Prostate gland (tissue), 2 donors: ENCODE results near the gene SCNN1A. TPM values are rescaled to one million over a fixed set of nuclear protein-coding genes. Genes with fewer than 3 reads are reported as not detected.

Experiments
- DNase-seq: peaks from one replicate; pipeline ENCODE4 v3.0.0-alpha.2; 2019; ENCODE audit warnings: low spot score
- H3K27ac ChIP-seq, 2 donors: fragments of 200-600 bp; sonication (generic); 2 replicates each; pipeline ENCODE4 v1.5.1; 2017 to 2019
- H3K27me3 ChIP-seq: fragments of 200-600 bp; sonication (generic); replicated peaks from 2 replicates; pipeline ENCODE4 v1.5.1; 2019; ENCODE audit not compliant: insufficient read depth
- H3K36me3 ChIP-seq, 2 donors: fragments of 200-600 bp; sonication (generic); 1 replicate in 1 of 2; 2 replicates in 1 of 2; pipeline versions ENCODE4 v1.5.1 to v1.8.1; 2017 to 2019
- H3K4me1 ChIP-seq: fragments of 200-600 bp; sonication (generic); replicated peaks from 2 replicates; pipeline ENCODE4 v1.5.1; 2019
- H3K4me3 ChIP-seq, 2 donors: fragments of 200-600 bp; sonication (generic); 2 replicates each; pipeline ENCODE4 v1.5.1; 2017 to 2019
- H3K9me3 ChIP-seq: fragments of 200-600 bp; sonication (generic); 2 replicates; pipeline ENCODE4 v1.5.1; 2017
- POLR2A ChIP-seq: fragments of 450-650 bp; IDR thresholded peaks from one replicate; pipeline ENCODE4 v1.6.1; 2016; ENCODE audit warnings: antibody characterized with exemption, mild to moderate bottlenecking
- POLR2AphosphoS5 ChIP-seq: sonication (generic); formaldehyde crosslinking; IDR thresholded peaks from one replicate; pipeline ENCODE4 v1.6.1; 2017; ENCODE audit warnings: antibody characterized with exemption
- WGBS: methylation state at CpG from one replicate; pipeline ENCODE4 v1.1.5; 2018; 5-methylcytosine and 5-hydroxymethylcytosine counted together
- intact Hi-C: fragments of 100-400 bp; cut with DNase I; formaldehyde crosslinking; loops from one replicate; pipeline ENCODE4 v1.14.2; 2022
- total RNA-seq, 2 donors: library from RNA; depleted of rRNA; stranded (reverse); fragments of >200 nt; gene quantifications; one replicate each; pipeline ENCODE4 v1.1.0, GENCODE V29; 2016
- TF ChIP-seq, protein P1 (sequence below), 4 experiments: fragments of 200-600 bp in 2 of 4; fragments of 450-650 bp in 2 of 4; sonication (generic) in 2 of 4; IDR thresholded peaks; 1 replicate in 3 of 4; 2 replicates in 1 of 4; pipeline ENCODE4 v1.5.1; 2016 to 2019; ENCODE audit warnings: antibody characterized with exemption in 4 of 4, mild to moderate bottlenecking in 2 of 4, moderate library complexity in 2 of 4

The SCNN1A gene
- total RNA-seq, 2 donors from 2014 or later: 128 to 211 TPM

DNA sequence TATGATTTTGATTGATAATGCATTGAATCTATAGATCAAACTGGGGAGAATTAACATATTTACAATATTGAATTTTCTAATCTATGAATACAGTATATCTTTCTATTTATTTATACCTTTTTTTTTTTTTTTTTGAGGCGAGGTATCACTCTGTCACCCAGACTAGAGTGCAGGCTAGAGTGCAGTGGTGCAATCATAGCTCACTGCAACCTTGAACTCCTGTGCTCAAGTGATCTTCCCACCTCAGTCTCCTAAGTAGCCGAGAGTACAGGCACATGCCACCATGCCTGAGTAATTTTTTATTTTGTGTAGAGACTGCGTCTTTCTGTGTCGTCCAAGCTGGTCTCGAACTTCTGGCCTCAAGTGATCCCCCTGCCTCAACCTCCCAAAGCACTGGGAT is 29.0 kb upstream of the SCNN1A start:
- no peak overlapping the region for H3K27ac ChIP-seq
- DNase-seq: no peak
- H3K36me3 ChIP-seq: no peaks in the 10 kb centered on the region
- TF ChIP-seq POLR2A (no peak), POLR2AphosphoS5 (no peak)
- TF ChIP-seq, protein P1, sequence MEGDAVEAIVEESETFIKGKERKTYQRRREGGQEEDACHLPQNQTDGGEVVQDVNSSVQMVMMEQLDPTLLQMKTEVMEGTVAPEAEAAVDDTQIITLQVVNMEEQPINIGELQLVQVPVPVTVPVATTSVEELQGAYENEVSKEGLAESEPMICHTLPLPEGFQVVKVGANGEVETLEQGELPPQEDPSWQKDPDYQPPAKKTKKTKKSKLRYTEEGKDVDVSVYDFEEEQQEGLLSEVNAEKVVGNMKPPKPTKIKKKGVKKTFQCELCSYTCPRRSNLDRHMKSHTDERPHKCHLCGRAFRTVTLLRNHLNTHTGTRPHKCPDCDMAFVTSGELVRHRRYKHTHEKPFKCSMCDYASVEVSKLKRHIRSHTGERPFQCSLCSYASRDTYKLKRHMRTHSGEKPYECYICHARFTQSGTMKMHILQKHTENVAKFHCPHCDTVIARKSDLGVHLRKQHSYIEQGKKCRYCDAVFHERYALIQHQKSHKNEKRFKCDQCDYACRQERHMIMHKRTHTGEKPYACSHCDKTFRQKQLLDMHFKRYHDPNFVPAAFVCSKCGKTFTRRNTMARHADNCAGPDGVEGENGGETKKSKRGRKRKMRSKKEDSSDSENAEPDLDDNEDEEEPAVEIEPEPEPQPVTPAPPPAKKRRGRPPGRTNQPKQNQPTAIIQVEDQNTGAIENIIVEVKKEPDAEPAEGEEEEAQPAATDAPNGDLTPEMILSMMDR (IDR thresholded peaks at IDR 0.05): no peak
- WGBS: 90% methylated on average over 5 of the region's 5 CpGs
- no peak overlapping the region for H3K4me3 ChIP-seq
- H3K9me3 ChIP-seq: no peaks in the 10 kb centered on the region
- H3K27me3 ChIP-seq: no peaks in the 10 kb centered on the region
- intact Hi-C loops: no loop called here
- H3K4me1 ChIP-seq: no peaks in the 10 kb centered on the region

DNA sequence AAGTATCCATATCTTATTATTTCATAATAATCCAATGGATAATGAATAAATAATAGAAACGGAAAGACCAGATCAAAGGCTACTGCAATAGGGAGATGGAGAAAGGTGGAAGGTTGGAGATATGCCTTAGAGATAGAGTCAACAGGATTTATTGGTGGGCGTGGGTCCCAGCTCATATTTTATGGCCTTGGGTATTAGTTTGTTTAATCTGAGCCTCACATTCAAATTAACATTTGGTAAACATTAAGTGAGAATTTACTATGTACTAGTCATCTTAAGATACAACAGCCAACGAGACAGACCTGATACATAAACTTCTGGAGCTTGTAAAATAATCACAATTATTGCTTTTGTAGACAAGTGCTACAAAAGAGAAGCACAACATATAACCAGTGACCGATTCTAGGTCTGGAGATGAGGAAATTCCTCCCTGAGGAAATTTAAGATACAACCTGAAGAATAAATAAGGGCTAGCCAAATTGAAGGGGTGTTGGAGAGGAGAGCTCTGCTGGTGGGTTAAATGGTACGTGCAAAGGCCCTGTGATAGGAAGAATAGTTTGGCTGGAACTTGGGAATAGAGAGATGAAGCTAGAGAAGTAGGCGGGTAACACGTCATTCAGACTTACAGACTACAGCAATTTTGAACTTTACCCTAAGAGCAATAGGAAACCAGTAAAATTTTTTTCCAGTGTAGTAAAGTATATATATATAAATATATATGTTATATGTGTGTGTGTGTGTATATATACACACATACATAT is 24.7 kb upstream of the SCNN1A start:
- H3K36me3 ChIP-seq: no peaks in the 10 kb centered on the region
- H3K4me1 ChIP-seq: no peaks in the 10 kb centered on the region
- no peaks in the 10 kb centered on the region for H3K9me3 ChIP-seq
- no peak for DNase-seq
- H3K27me3 ChIP-seq: no peaks in the 10 kb centered on the region
- TF ChIP-seq, protein P1 (IDR thresholded peaks at IDR 0.05): no peak
- TF ChIP-seq POLR2A: no peak
- no peak for TF ChIP-seq POLR2AphosphoS5
- no peak overlapping the region for H3K4me3 ChIP-seq
- intact Hi-C loops: no loop called here
- H3K27ac ChIP-seq: no peak overlapping the region
- WGBS: 75% methylated on average over 7 of the region's 7 CpGs

DNA sequence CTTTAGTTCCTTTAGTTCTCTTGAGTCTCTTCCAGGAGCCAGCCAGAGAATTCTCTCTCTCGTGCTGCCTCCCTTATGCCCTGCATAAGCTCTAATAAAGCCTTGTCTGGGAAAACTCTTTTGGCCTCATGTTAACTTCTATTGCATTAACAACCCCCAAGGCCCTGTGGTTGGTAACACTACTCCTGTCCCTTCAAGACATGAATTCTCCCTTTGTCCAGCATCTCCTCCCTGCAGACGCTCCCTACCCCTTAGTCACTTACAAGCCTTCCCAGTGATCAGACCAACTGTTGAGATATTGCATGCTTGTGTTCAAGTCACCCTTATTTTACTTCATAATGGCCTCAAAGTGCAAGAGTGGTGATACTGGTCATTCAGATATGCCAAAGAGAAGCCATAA is 20.7 kb upstream of the SCNN1A start:
- Histone ChIP-seq H3K36me3 (no peaks in the 10 kb centered on the region), H3K27me3 (no peaks in the 10 kb centered on the region), H3K9me3 (no peaks in the 10 kb centered on the region), H3K4me1 (no peaks in the 10 kb centered on the region), H3K27ac (no peak overlapping the region), H3K4me3 (no peak overlapping the region)
- intact Hi-C loops: no loop called here
- no peak for DNase-seq
- 78% methylated on average over 2 of the region's 2 CpGs for WGBS
- no peak for TF ChIP-seq POLR2A
- TF ChIP-seq, protein P1 (IDR thresholded peaks at IDR 0.05): no peak
- no peak for TF ChIP-seq POLR2AphosphoS5

DNA sequence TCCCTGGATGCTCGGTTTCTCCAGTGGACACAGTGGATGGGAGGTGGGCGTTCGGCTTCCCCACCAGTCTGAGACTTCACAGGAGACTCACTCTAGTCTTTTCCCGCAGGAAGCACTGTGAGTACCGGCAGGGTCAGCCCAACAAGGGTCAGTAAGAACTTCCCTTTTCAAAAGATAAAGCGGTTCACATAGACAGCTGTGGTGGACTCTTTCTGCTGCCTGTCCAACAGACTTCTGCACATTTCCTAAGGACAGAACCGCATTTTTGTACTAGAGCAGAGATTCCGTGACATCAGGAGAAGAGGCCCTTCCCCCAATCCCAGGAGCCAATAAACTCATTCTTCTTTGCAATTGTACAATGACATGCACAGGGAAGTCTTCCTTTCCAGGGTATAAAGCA is 19.0 kb upstream of the SCNN1A start:
- intact Hi-C loops: no loop called here
- DNase-seq: no peak
- no peak for TF ChIP-seq POLR2AphosphoS5
- no peak for TF ChIP-seq POLR2A
- TF ChIP-seq, protein P1 (IDR thresholded peaks at IDR 0.05): no peak
- 87% methylated on average over 8 of the region's 8 CpGs for WGBS
- H3K4me1 ChIP-seq: no peaks in the 10 kb centered on the region
- no peak overlapping the region for H3K4me3 ChIP-seq
- H3K27ac ChIP-seq: no peak overlapping the region
- H3K9me3 ChIP-seq: no peaks in the 10 kb centered on the region
- no peaks in the 10 kb centered on the region for H3K36me3 ChIP-seq
- no peaks in the 10 kb centered on the region for H3K27me3 ChIP-seq

DNA sequence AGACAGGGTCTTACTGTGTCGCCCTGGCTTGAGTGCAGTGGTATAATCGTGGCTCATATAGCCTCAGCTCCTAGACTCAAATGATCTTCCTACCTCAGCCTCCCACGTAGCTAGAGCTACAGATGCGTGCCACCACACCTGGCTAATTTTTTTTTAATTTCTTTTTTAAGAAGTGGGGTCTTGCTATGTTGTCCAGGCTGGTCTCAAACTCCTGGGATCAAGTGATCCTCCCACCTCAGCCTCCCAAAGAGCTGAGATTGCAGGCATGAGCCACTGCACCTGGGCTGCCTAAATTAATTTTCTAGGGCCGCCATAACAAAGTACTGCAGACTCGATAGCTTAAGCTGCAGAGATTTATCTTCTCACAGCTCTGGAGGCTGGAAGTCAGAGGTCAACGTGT is 17.7 kb upstream of the SCNN1A start:
- no peaks in the 10 kb centered on the region for H3K4me1 ChIP-seq
- H3K9me3 ChIP-seq: no peaks in the 10 kb centered on the region
- intact Hi-C loops: no loop called here
- no peak overlapping the region for H3K4me3 ChIP-seq
- TF ChIP-seq, protein P1 (IDR thresholded peaks at IDR 0.05): no peak
- no peak for TF ChIP-seq POLR2AphosphoS5
- no peak for TF ChIP-seq POLR2A
- no peak for DNase-seq
- no peaks in the 10 kb centered on the region for H3K36me3 ChIP-seq
- H3K27ac ChIP-seq: peak overlapping the region in 1 of 2 donors; percentile 15
- 88% methylated on average over 7 of the region's 7 CpGs for WGBS
- no peaks in the 10 kb centered on the region for H3K27me3 ChIP-seq
